ENCODE results near the gene PRDM13. TPM values are rescaled to one million over a fixed set of nuclear protein-coding genes. Genes with fewer than 3 reads are reported as not detected.
A peak's percentile ranks its signal among the peaks of the same experiment; 100 is the strongest.

The PRDM13 gene
- total RNA-seq, 1 experiment from 2014 or later = not detected

GRCh38 chr6:99559057-99559456 lies 47.6 kb upstream of the PRDM13 start:
- in situ Hi-C loops (cut with HindIII; ENCODE audit: low pct_unique_long_range_greater_than_20kb, low sequenced_read_pairs) = no loop called here
- CTCF ChIA-PET = interaction anchor here (0.7 kb wide), 1 partner anchor 129 kb away, joined by 4 read pairs; no protein-coding TSS in a partner anchor
- no peak for TF ChIP-seq CTCF (IDR thresholded peaks at IDR 0.05)
- TF ChIP-seq POLR2AphosphoS5 (IDR thresholded peaks at IDR 0.05; ENCODE audit: low read depth, low read length) = no peak
- TF ChIP-seq SIN3A (IDR thresholded peaks at IDR 0.05; ENCODE audit: borderline replicate concordance, insufficient read depth, low read depth, low read length) = no peak
- no peak for TF ChIP-seq REST (IDR thresholded peaks at IDR 0.05; ENCODE audit: insufficient read depth in 1 of 2, low read depth in 2 of 2, low read length in 1 of 2)
- TF ChIP-seq TCF7L2 (IDR thresholded peaks at IDR 0.05; ENCODE audit: low read depth, low read length) = no peak
- POLR2A ChIA-PET = no interaction called here
- Histone ChIP-seq H3K9me3 (ENCODE audit: control insufficient read depth, insufficient read depth, low read depth, low read length) (no peaks in the 10 kb centered on the region), H3K27ac (ENCODE audit: low read length) (no peak overlapping the region), H3K4me3 (ENCODE audit: low read depth in 2 of 2, low read length in 2 of 2) (no peak overlapping the region), H3K4me1 (ENCODE audit: control insufficient read depth, insufficient read depth, low read length) (no peaks in the 10 kb centered on the region; the same call in 1 of the 2 replicates), H3K36me3 (ENCODE audit: control insufficient read depth, insufficient read depth, low read length) (peaks cover 15% of the 10 kb centered on the region), H3K27me3 (ENCODE audit: control insufficient read depth, insufficient read depth, low read length) (no peaks in the 10 kb centered on the region)
- intact Hi-C loops (cut with micrococcal nuclease; ENCODE audit: unreplicated experiment) = no loop called here
- no TSS peak for BruUV-seq (replicated peaks)
- DNase-seq (ENCODE audit: low read depth, low spot score) (no peak), ATAC-seq (no peak)

GRCh38 chr6:99560668-99561067 lies 46.0 kb upstream of the PRDM13 start:
- H3K4me3 ChIP-seq (ENCODE audit: low read depth in 2 of 2, low read length in 2 of 2) = no peak overlapping the region
- H3K36me3 ChIP-seq (ENCODE audit: control insufficient read depth, insufficient read depth, low read length) = peaks cover 15% of the 10 kb centered on the region; the same call in 1 of the 2 replicates
- intact Hi-C loops (cut with micrococcal nuclease; ENCODE audit: unreplicated experiment) (no loop called here), in situ Hi-C loops (cut with HindIII; ENCODE audit: low pct_unique_long_range_greater_than_20kb, low sequenced_read_pairs) (no loop called here)
- no peaks in the 10 kb centered on the region for H3K27me3 ChIP-seq (ENCODE audit: control insufficient read depth, insufficient read depth, low read length)
- ATAC-seq (0 out of 2 replicates have a peak, but pooled peaks have one; percentile 45), DNase-seq (ENCODE audit: low read depth, low spot score) (no peak)
- no peaks in the 10 kb centered on the region for H3K9me3 ChIP-seq (ENCODE audit: control insufficient read depth, insufficient read depth, low read depth, low read length)
- H3K27ac ChIP-seq (ENCODE audit: low read length) = no peak overlapping the region
- BruUV-seq (replicated peaks) = no TSS peak
- CTCF ChIA-PET = no interaction called here
- TF ChIP-seq REST (IDR thresholded peaks at IDR 0.05; ENCODE audit: insufficient read depth in 1 of 2, low read depth in 2 of 2, low read length in 1 of 2) = no peak
- no peak for TF ChIP-seq POLR2AphosphoS5 (IDR thresholded peaks at IDR 0.05; ENCODE audit: low read depth, low read length)
- TF ChIP-seq SIN3A (IDR thresholded peaks at IDR 0.05; ENCODE audit: borderline replicate concordance, insufficient read depth, low read depth, low read length) = no peak
- TF ChIP-seq CTCF (IDR thresholded peaks at IDR 0.05) = no peak
- TF ChIP-seq TCF7L2 (IDR thresholded peaks at IDR 0.05; ENCODE audit: low read depth, low read length) = no peak
- no peaks in the 10 kb centered on the region; the same call in 1 of the 2 replicates for H3K4me1 ChIP-seq (ENCODE audit: control insufficient read depth, insufficient read depth, low read length)
- POLR2A ChIA-PET = no interaction called here

Measured in Panc1 (cell line).